Liver (tissue), 9 donors: ENCODE measurements around the gene DIP2C. TPM values are rescaled to one million over a fixed set of nuclear protein-coding genes. Genes with fewer than 3 reads are reported as not detected.

Experiments
- DNase-seq: peaks from one replicate; pipeline ENCODE4 v3.0.0-alpha.2; 2017; ENCODE audit warnings: low spot score
- H3K27ac ChIP-seq, 2 donors: one replicate each; pipeline ENCODE4 v1.7.0; 2013; ENCODE audit warnings: inconsistent platforms in 2 of 2, low read length in 2 of 2, control low read depth in 1 of 2, low read depth in 1 of 2, mild to moderate bottlenecking in 1 of 2
- H3K27me3 ChIP-seq, 4 donors: one replicate each; pipeline versions ENCODE4 v1.6.1 to v1.7.0; 2013; ENCODE audit warnings: low read length in 3 of 4, inconsistent platforms in 1 of 4, mild to moderate bottlenecking in 1 of 4, moderate library complexity in 1 of 4; ENCODE audit not compliant: control insufficient read depth in 4 of 4, insufficient read depth in 4 of 4
- H3K36me3 ChIP-seq, 4 donors: one replicate each; pipeline versions ENCODE4 v1.6.1 to v1.7.0; 2013; ENCODE audit warnings: low read length in 3 of 4, mild to moderate bottlenecking in 3 of 4, low read depth in 1 of 4, moderate library complexity in 1 of 4; ENCODE audit not compliant: control insufficient read depth in 4 of 4, insufficient read depth in 3 of 4
- H3K4me1 ChIP-seq, 4 donors: one replicate each; pipeline versions ENCODE4 v1.6.1 to v1.7.0; 2013; ENCODE audit warnings: low read length in 3 of 4, mild to moderate bottlenecking in 3 of 4, moderate library complexity in 1 of 4; ENCODE audit not compliant: control insufficient read depth in 4 of 4, insufficient read depth in 4 of 4
- H3K4me3 ChIP-seq, 3 donors: one replicate each; pipeline versions ENCODE4 v1.6.1 to v1.7.0; 2013; ENCODE audit warnings: low read length in 3 of 3, control low read depth in 1 of 3, low read depth in 1 of 3, mild to moderate bottlenecking in 1 of 3
- H3K9ac ChIP-seq, 2 donors: one replicate each; pipeline ENCODE4 v1.7.0; 2013; ENCODE audit warnings: low read length in 2 of 2, mild to moderate bottlenecking in 2 of 2, moderate library complexity in 2 of 2, control low read depth in 1 of 2, low read depth in 1 of 2
- H3K9me3 ChIP-seq, 4 donors: one replicate each; pipeline versions ENCODE4 v1.6.1 to v1.7.0; 2013; ENCODE audit warnings: low read length in 3 of 4; ENCODE audit not compliant: control insufficient read depth in 4 of 4
- ATF3 ChIP-seq: IDR thresholded peaks from 2 replicates; pipeline ENCODE4 v1.6.1; 2016; ENCODE audit warnings: antibody characterized with exemption
- CTCF ChIP-seq: fragments of 150-350 bp; IDR thresholded peaks from 2 replicates; pipeline ENCODE4 v1.5.1; 2017; ENCODE audit warnings: improper control_type of control experiment, low read depth, low read length; ENCODE audit not compliant: missing input control
- EGR1 ChIP-seq, 2 donors: IDR thresholded peaks; 2 replicates each; pipeline ENCODE4 v1.6.1; 2016 to 2018; ENCODE audit warnings: antibody characterized with exemption in 2 of 2, low read depth in 2 of 2
- FOXA1 ChIP-seq: IDR thresholded peaks from 2 replicates; pipeline ENCODE4 v1.6.1; 2016; ENCODE audit warnings: antibody characterized with exemption
- FOXA2 ChIP-seq: IDR thresholded peaks from 2 replicates; pipeline ENCODE4 v1.6.1; 2016; ENCODE audit warnings: antibody characterized with exemption
- GABPA ChIP-seq, 2 donors: IDR thresholded peaks in 1 of 2; conservative IDR thresholded peaks in 1 of 2; 2 replicates each; pipeline ENCODE4 v1.6.1; 2016; ENCODE audit warnings: antibody characterized with exemption in 2 of 2, mild to moderate bottlenecking in 1 of 2, moderate library complexity in 1 of 2
- HNF4A ChIP-seq, 2 donors: conservative IDR thresholded peaks; 2 replicates each; pipeline ENCODE4 v1.6.1; 2016; ENCODE audit warnings: antibody characterized with exemption in 2 of 2, mild to moderate bottlenecking in 2 of 2
- HNF4G ChIP-seq: IDR thresholded peaks from 2 replicates; pipeline ENCODE4 v1.6.1; 2016; ENCODE audit warnings: antibody characterized with exemption
- MAX ChIP-seq: IDR thresholded peaks from 2 replicates; pipeline ENCODE4 v1.6.1; 2016; ENCODE audit warnings: antibody characterized with exemption
- NR2F2 ChIP-seq: IDR thresholded peaks from 2 replicates; pipeline ENCODE4 v1.6.1; 2016; ENCODE audit warnings: antibody characterized with exemption
- RAD21 ChIP-seq, 2 donors: IDR thresholded peaks; 2 replicates each; pipeline ENCODE4 v1.6.1; 2016; ENCODE audit warnings: antibody characterized with exemption in 2 of 2, mild to moderate bottlenecking in 2 of 2
- REST ChIP-seq: IDR thresholded peaks from 2 replicates; pipeline ENCODE4 v1.6.1; 2016; ENCODE audit warnings: antibody characterized with exemption, mild to moderate bottlenecking
- SP1 ChIP-seq: IDR thresholded peaks from 2 replicates; pipeline ENCODE4 v1.6.1; 2018; ENCODE audit warnings: antibody characterized with exemption, mild to moderate bottlenecking
- TAF1 ChIP-seq: conservative IDR thresholded peaks from 2 replicates; pipeline ENCODE4 v1.6.1; 2016; ENCODE audit warnings: antibody characterized with exemption, mild to moderate bottlenecking
- YY1 ChIP-seq: IDR thresholded peaks from 2 replicates; pipeline ENCODE4 v1.6.1; 2016; ENCODE audit warnings: antibody characterized with exemption, mild to moderate bottlenecking
- ZBTB33 ChIP-seq: IDR thresholded peaks from 2 replicates; pipeline ENCODE4 v1.6.1; 2016; ENCODE audit warnings: antibody characterized with exemption
- WGBS: extraction: QIAGEN DNeasy Blood & Tissue Kit; methylation state at CpG from one replicate; pipeline ENCODE4 v1.1.7; 2013; 5-methylcytosine and 5-hydroxymethylcytosine counted together
- polyA plus RNA-seq, 2 donors: library from polyadenylated mRNA; stranded (reverse) in 1 of 2; unstranded in 1 of 2; fragments of 200-250 nt in 1 of 2; fragments of >200 nt in 1 of 2; fragmentation: Nextera tagmentation in 1 of 2; extraction: Ambion mirVana in 1 of 2; gene quantifications; one replicate each; pipeline versions ENCODE4 v1.2.1 to v1.2.3, GENCODE V29; 2013 to 2015
- total RNA-seq, 2 donors: library from RNA; depleted of rRNA; stranded (reverse); fragments of >200 nt; gene quantifications; one replicate each; pipeline ENCODE4 v1.2.3, GENCODE V29; 2014
- donor health status: healthy.
- donor health status: healthy.
- donor health status: healthy.
- donor health status: healthy.
- donor health status: healthy.

DIP2C gene
- total and polyA plus RNA-seq, 4 donors: 4.2 to 12.2 (median 5.7) TPM

GRCh38 chr10:589961-590680, 99.3 kb downstream of the DIP2C start:
- no peaks in the 10 kb centered on the region for H3K27me3 ChIP-seq
- no peaks in the 10 kb centered on the region for H3K9me3 ChIP-seq
- TF ChIP-seq FOXA2 (no peak), YY1 (no peak), EGR1 (IDR thresholded peaks at IDR 0.05; ENCODE audit: low read depth in 2 of 2) (no peak), ATF3 (no peak), MAX (no peak)
- no peaks in the 10 kb centered on the region for H3K36me3 ChIP-seq
- no peak for DNase-seq
- no peak overlapping the region for H3K27ac ChIP-seq
- 94% methylated on average over 21 of the region's 21 CpGs for WGBS
- H3K4me1 ChIP-seq: peaks cover 0 to 5% (median 0%) of the 10 kb centered on the region in 4 donors
- no peak overlapping the region for H3K4me3 ChIP-seq
- H3K9ac ChIP-seq: no peak overlapping the region

- DNase-seq: no peak
- no peak overlapping the region for H3K27ac ChIP-seq
- TF ChIP-seq RAD21 (IDR thresholded peaks at IDR 0.05) (peak in 1 of 2 donors; percentile 59), MAX (no peak)
- no peaks in the 10 kb centered on the region for H3K4me1 ChIP-seq
- H3K4me3 ChIP-seq: no peak overlapping the region
- no peaks in the 10 kb centered on the region for H3K9me3 ChIP-seq
- no peak overlapping the region for H3K9ac ChIP-seq
- WGBS: 85% methylated on average over 27 of the region's 27 CpGs
- H3K27me3 ChIP-seq: no peaks in the 10 kb centered on the region
- H3K36me3 ChIP-seq: no peaks in the 10 kb centered on the region
These were observed 101.0 kb downstream of the DIP2C start for GRCh38 chr10:588246-589165.

GRCh38 chr10:586716-587115, 102.8 kb downstream of the DIP2C start:
- no peaks in the 10 kb centered on the region for H3K27me3 ChIP-seq
- no peaks in the 10 kb centered on the region for H3K9me3 ChIP-seq
- no peak for DNase-seq
- no peak overlapping the region for H3K27ac ChIP-seq
- WGBS: 94% methylated on average over 11 of the region's 11 CpGs
- H3K4me1 ChIP-seq: no peaks in the 10 kb centered on the region
- H3K9ac ChIP-seq: no peak overlapping the region
- no peaks in the 10 kb centered on the region for H3K36me3 ChIP-seq
- no peak for TF ChIP-seq YY1
- TF ChIP-seq MAX: no peak
- TF ChIP-seq ZBTB33: no peak
- TF ChIP-seq FOXA1: no peak
- no peak for TF ChIP-seq HNF4A (conservative IDR thresholded peaks at IDR 0.05)
- no peak for TF ChIP-seq CTCF
- TF ChIP-seq ATF3: no peak
- TF ChIP-seq SP1: no peak
- no peak for TF ChIP-seq NR2F2
- TF ChIP-seq TAF1: no peak
- TF ChIP-seq RAD21 (IDR thresholded peaks at IDR 0.05): no peak
- no peak for TF ChIP-seq HNF4G
- no peak for TF ChIP-seq GABPA (IDR thresholded peaks at IDR 0.05 in 1 of 2, conservative IDR thresholded peaks at IDR 0.05 in 1 of 2)
- TF ChIP-seq EGR1 (IDR thresholded peaks at IDR 0.05; ENCODE audit: low read depth in 2 of 2): no peak
- no peak for TF ChIP-seq FOXA2
- no peak for TF ChIP-seq REST
- H3K4me3 ChIP-seq: no peak overlapping the region
